Measurements from ENCODE around the gene DNAJB12. TPM values are rescaled to one million over a fixed set of nuclear protein-coding genes. Genes with fewer than 3 reads are reported as not detected.
"Not testable (repeated sequence)": the region's sequence is repeated elsewhere in the genome, so short reads cannot be mapped to it uniquely, and the experiment has no call there.

DNAJB12 gene
- total RNA-seq, 1 donor = 52.5 TPM

DNA sequence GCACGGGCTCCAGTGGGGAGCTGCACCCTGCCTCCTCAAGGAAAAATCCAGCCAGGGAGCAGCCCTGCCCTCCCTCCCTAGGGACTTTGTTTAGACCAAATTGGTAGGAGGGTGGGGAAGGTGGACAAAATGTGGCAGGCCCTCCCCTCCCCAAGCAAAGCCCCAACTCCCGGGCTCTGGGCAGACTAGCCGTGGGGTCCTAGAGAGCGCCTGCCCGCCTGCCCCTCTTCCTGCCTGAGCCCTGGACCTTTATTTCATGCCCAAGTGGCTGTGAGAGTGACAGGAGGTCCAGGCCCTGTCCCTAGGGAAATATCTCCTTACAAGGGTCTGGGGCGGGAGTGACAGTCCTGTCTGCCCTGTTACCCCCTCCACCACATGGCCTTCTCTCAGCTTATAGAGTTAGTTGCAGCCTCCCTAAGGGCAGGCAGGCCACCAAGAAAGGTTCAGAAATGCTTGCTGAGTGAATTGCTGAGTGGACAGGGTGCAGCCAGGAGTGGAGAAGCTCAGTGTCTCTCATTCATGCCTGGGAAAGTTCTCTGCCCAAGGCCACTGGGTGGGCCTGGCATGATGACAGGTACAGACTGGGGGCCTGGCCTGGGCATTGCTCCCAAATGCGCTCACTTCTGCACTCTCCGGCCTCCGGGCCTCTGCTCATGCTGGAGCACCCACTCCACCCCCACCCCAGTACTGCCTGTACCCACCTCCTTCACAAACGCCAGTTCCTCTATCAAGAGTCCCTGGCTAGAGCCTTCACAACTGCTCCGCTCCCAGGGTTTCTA lies 25.2 kb downstream of the DNAJB12 start:
- H4K20me1 ChIP-seq (ENCODE audit: insufficient read depth, low read length) = no peaks in the 10 kb centered on the region
- no peak overlapping the region for H3K27ac ChIP-seq (ENCODE audit: low read depth, low read length)
- peak; percentile 44 for DNase-seq (ENCODE audit: insufficient read length, low spot score, missing footprints)
- H3K79me2 ChIP-seq (ENCODE audit: insufficient read depth, low read length) = no peaks in the 10 kb centered on the region
- H3K9me3 ChIP-seq (ENCODE audit: low read depth, low read length) = no peaks in the 10 kb centered on the region
- H3K36me3 ChIP-seq (ENCODE audit: insufficient read depth, low read length) = peaks cover 4% of the 10 kb centered on the region
- TF ChIP-seq CTCF (IDR thresholded peaks at IDR 0.05; ENCODE audit: extremely low read depth, low read depth, low read length) = no peak
- H3K4me3 ChIP-seq (ENCODE audit: insufficient read depth, low read length) = no peak overlapping the region
- H3K4me1 ChIP-seq (ENCODE audit: insufficient read depth, low read length) = peaks cover 33% of the 10 kb centered on the region
- H3K27me3 ChIP-seq (ENCODE audit: insufficient read depth, low read length) = no peaks in the 10 kb centered on the region
- no peak overlapping the region for H3K4me2 ChIP-seq (ENCODE audit: insufficient read depth, low read length)
- H2AFZ ChIP-seq (ENCODE audit: low read length) = no peak overlapping the region

DNA sequence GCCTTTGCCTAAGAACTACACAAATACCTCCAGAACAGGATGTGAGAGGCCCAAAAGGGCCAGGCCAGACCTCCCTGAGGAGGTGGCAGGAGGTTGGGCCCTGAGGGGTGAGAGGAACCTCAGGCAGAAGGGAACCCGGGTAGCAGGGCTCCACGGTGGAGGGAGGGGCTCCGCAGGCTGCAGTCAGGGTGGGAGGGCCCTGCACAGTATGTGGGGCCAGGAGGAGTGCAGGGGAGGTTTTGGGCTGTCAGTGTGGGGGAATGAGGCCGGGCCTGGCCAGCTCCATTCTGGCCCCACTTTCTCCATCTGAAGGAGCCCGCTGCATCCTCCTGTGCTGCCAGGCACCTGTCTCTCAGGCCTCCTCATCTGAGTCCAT lies 25.9 kb downstream of the DNAJB12 start:
- peaks cover 4% of the 10 kb centered on the region for H3K36me3 ChIP-seq (ENCODE audit: insufficient read depth, low read length)
- H3K4me3 ChIP-seq (ENCODE audit: insufficient read depth, low read length) = no peak overlapping the region
- H3K79me2 ChIP-seq (ENCODE audit: insufficient read depth, low read length) = no peaks in the 10 kb centered on the region
- TF ChIP-seq CTCF (IDR thresholded peaks at IDR 0.05; ENCODE audit: extremely low read depth, low read depth, low read length) = no peak
- no peaks in the 10 kb centered on the region for H3K9me3 ChIP-seq (ENCODE audit: low read depth, low read length)
- H4K20me1 ChIP-seq (ENCODE audit: insufficient read depth, low read length) = no peaks in the 10 kb centered on the region
- no peak overlapping the region for H3K4me2 ChIP-seq (ENCODE audit: insufficient read depth, low read length)
- peaks cover 33% of the 10 kb centered on the region for H3K4me1 ChIP-seq (ENCODE audit: insufficient read depth, low read length)
- peak; percentile 49 for DNase-seq (ENCODE audit: insufficient read length, low spot score, missing footprints)
- no peak overlapping the region for H3K27ac ChIP-seq (ENCODE audit: low read depth, low read length)
- no peaks in the 10 kb centered on the region for H3K27me3 ChIP-seq (ENCODE audit: insufficient read depth, low read length)
- H2AFZ ChIP-seq (ENCODE audit: low read length) = no peak overlapping the region

GRCh38 chr10:72328045-72328828 lies 26.5 kb downstream of the DNAJB12 start:
- Histone ChIP-seq H3K9me3 (ENCODE audit: low read depth, low read length) (no peaks in the 10 kb centered on the region), H3K27ac (ENCODE audit: low read depth, low read length) (no peak overlapping the region), H3K4me1 (ENCODE audit: insufficient read depth, low read length) (peaks cover 33% of the 10 kb centered on the region), H3K4me2 (ENCODE audit: insufficient read depth, low read length) (no peak overlapping the region), H4K20me1 (ENCODE audit: insufficient read depth, low read length) (no peaks in the 10 kb centered on the region), H3K36me3 (ENCODE audit: insufficient read depth, low read length) (no peaks in the 10 kb centered on the region), H2AFZ (ENCODE audit: low read length) (no peak overlapping the region), H3K27me3 (ENCODE audit: insufficient read depth, low read length) (no peaks in the 10 kb centered on the region), H3K79me2 (ENCODE audit: insufficient read depth, low read length) (no peaks in the 10 kb centered on the region), H3K4me3 (ENCODE audit: insufficient read depth, low read length) (no peak overlapping the region)
- peak; percentile 61 for TF ChIP-seq CTCF (IDR thresholded peaks at IDR 0.05; ENCODE audit: extremely low read depth, low read depth, low read length)
- peak; percentile 91 for DNase-seq (ENCODE audit: insufficient read length, low spot score, missing footprints)

DNA sequence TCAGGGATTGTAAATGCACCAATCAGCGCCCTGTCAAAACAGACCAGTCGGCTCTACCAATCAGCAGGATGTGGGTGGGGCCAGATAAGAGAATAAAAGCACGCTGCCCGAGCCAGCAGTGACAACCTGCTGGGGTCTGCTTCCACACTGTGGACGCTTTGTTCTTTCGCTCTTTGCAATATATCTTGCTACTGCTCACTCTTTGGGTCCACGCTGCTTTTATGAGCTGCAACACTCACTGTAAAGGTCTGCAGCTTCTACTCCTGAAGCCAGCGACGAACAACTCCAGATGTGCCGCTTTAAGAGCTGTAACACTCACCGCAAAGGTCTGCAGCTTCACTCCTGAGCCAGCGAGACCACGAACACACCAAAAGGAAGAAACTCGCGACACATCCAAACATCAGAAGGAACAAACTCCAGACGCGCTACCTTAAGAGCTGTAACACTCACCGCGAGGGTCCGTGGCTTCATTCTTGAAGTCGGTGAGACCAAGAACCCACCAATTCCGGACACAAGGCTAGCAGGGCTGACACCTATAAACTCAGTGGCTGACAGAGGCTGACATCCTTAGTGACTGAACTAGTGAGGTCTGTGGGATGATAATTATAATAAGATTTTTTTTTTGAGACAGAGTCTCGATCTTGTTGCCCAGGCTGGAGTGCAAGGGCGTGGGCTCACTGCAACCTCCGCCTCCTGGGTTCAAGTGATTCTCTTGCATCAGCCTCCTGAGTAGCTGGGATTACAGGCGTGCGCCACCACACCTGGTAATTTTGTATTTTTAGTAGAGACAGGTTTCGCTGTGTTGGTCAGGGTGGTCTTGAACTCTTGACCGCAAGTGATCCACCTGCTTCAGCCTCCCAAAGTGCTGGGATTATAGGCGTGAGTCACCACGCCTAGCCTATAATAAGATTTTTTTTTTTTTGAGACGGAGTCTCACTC lies 27.8 kb downstream of the DNAJB12 start:
- H4K20me1 ChIP-seq (ENCODE audit: insufficient read depth, low read length); H3K9me3 ChIP-seq (ENCODE audit: low read depth, low read length); H3K36me3 ChIP-seq (ENCODE audit: insufficient read depth, low read length); H3K4me3 ChIP-seq (ENCODE audit: insufficient read depth, low read length); H3K27ac ChIP-seq (ENCODE audit: low read depth, low read length); H2AFZ ChIP-seq (ENCODE audit: low read length); H3K4me2 ChIP-seq (ENCODE audit: insufficient read depth, low read length); H3K79me2 ChIP-seq (ENCODE audit: insufficient read depth, low read length); DNase-seq (ENCODE audit: insufficient read length, low spot score, missing footprints); H3K27me3 ChIP-seq (ENCODE audit: insufficient read depth, low read length): not testable (repeated sequence)
- peaks cover 32% of the 10 kb centered on the region for H3K4me1 ChIP-seq (ENCODE audit: insufficient read depth, low read length)

- not testable (repeated sequence) for H3K4me3 ChIP-seq (ENCODE audit: insufficient read depth, low read length); H3K79me2 ChIP-seq (ENCODE audit: insufficient read depth, low read length); H3K36me3 ChIP-seq (ENCODE audit: insufficient read depth, low read length); H4K20me1 ChIP-seq (ENCODE audit: insufficient read depth, low read length); H3K27me3 ChIP-seq (ENCODE audit: insufficient read depth, low read length); H3K9me3 ChIP-seq (ENCODE audit: low read depth, low read length)
- peak overlapping the region; percentile 23 for H3K27ac ChIP-seq (ENCODE audit: low read depth, low read length)
- peak; percentile 87 for DNase-seq (ENCODE audit: insufficient read length, low spot score, missing footprints)
- peak overlapping the region; percentile 82 for H2AFZ ChIP-seq (ENCODE audit: low read length)
- peaks cover 32% of the 10 kb centered on the region for H3K4me1 ChIP-seq (ENCODE audit: insufficient read depth, low read length)
- peak overlapping the region; percentile 56 for H3K4me2 ChIP-seq (ENCODE audit: insufficient read depth, low read length)
Measured at GRCh38 chr10:72325243-72326175, 29.2 kb downstream of the DNAJB12 start.

Measured in osteoblast (primary cell).